Endothelial cell of umbilical vein (primary cell): ENCODE results near the gene ARMH3. TPM values are rescaled to one million over a fixed set of nuclear protein-coding genes. Genes with fewer than 3 reads are reported as not detected.
"Not testable (repeated sequence)": the region's sequence is repeated elsewhere in the genome, so short reads cannot be mapped to it uniquely, and the experiment has no call there.

Experiments used
- BruUV-seq: library from RNA; stranded (reverse); fragments of 400-500 nt; replicated peaks from 2 replicates; lab custom pipeline; 2021; lab: Mats Ljungman, UMichigan
- CTCF ChIA-PET: fragments of 300-600, 350-600 bp; sonication (Branson Sonifier 250); formaldehyde crosslinking; loops from one replicate; lab custom pipeline; 2021; ENCODE audit warnings: antibody characterized with exemption, inconsistent platforms; lab: Charles Lee
- POLR2A ChIA-PET: fragments of 300-600, 350-600 bp; sonication (Branson Sonifier 250); formaldehyde crosslinking; loops from one replicate; lab custom pipeline; 2021; ENCODE audit warnings: antibody characterized with exemption, inconsistent platforms; lab: Charles Lee
- DNase-seq: peaks from one replicate; pipeline ENCODE4 v3.0.0-alpha.2; 2011; ENCODE audit warnings: low read depth, low spot score
- FAIRE-seq: peaks from 2 replicates; lab custom pipeline; 2011; peaks lifted over from hg19 to GRCh38; lab: Jason Lieb, UNC
- H2AFZ ChIP-seq: 2 replicates; pipeline ENCODE4 v1.6.0; 2012; ENCODE audit warnings: low read depth, low read length, control low read depth, inconsistent platforms
- H3K27ac ChIP-seq: 2 replicates; pipeline ENCODE4 v1.5.1; 2011; ENCODE audit warnings: low read depth, mild to moderate bottlenecking, control low read depth, low read length, moderate library complexity; ENCODE audit not compliant: insufficient read depth
- H3K27me3 ChIP-seq, 2 experiments: 2 replicates each; pipeline versions ENCODE4 v1.6.0 to v1.6.1; 2011; ENCODE audit warnings: low read length in 2 of 2, mixed read lengths in 1 of 2; ENCODE audit not compliant: control insufficient read depth in 2 of 2, insufficient read depth in 2 of 2
- H3K36me3 ChIP-seq, 2 experiments: 2 replicates in 1 of 2; 3 replicates in 1 of 2; pipeline ENCODE4 v1.5.1; 2011; ENCODE audit warnings: low read length in 2 of 2, mild to moderate bottlenecking in 1 of 2, moderate library complexity in 1 of 2; ENCODE audit not compliant: control insufficient read depth in 2 of 2, insufficient read depth in 2 of 2; ENCODE audit errors: extremely low read depth in 1 of 2
- H3K4me1 ChIP-seq: 3 replicates; pipeline ENCODE4 v1.5.1; 2011; ENCODE audit warnings: mild to moderate bottlenecking, low read length; ENCODE audit not compliant: control insufficient read depth, insufficient read depth; ENCODE audit errors: extremely low read depth
- H3K4me2 ChIP-seq: 2 replicates; pipeline ENCODE4 v1.6.1; 2011; ENCODE audit warnings: low read length, control low read depth, mixed read lengths; ENCODE audit not compliant: insufficient read depth
- H3K4me3 ChIP-seq, 3 experiments: fragments of 200-600 bp in 1 of 3; sonication (generic), shearing (Covaris generic) in 1 of 3; replicated peaks in 1 of 3; 2 replicates each; pipeline ENCODE4 v1.5.1; 2011 to 2016; ENCODE audit warnings: control low read depth in 3 of 3, low read length in 3 of 3, mild to moderate bottlenecking in 2 of 3, inconsistent platforms in 1 of 3, low read depth in 1 of 3, moderate library complexity in 1 of 3; ENCODE audit not compliant: insufficient read depth in 1 of 3
- H3K79me2 ChIP-seq: 2 replicates; pipeline ENCODE4 v1.6.0; 2012; ENCODE audit warnings: low read length, inconsistent platforms; ENCODE audit not compliant: control insufficient read depth, insufficient read depth
- H3K9ac ChIP-seq: replicated peaks from 2 replicates; pipeline ENCODE3; 2011; ENCODE audit warnings: low read length, control low read depth; ENCODE audit not compliant: insufficient read depth; ENCODE audit errors: extremely low read depth
- H3K9me1 ChIP-seq: replicated peaks from 3 replicates; pipeline ENCODE4 v1.6.0; 2011; ENCODE audit warnings: mild to moderate bottlenecking, low read length; ENCODE audit not compliant: control insufficient read depth, insufficient read depth; ENCODE audit errors: extremely low read depth
- H3K9me3 ChIP-seq: replicated peaks from 2 replicates; pipeline ENCODE4 v1.5.1; 2012; ENCODE audit warnings: low read length, inconsistent platforms; ENCODE audit not compliant: control insufficient read depth, insufficient read depth
- H4K20me1 ChIP-seq: replicated peaks from 2 replicates; pipeline ENCODE3; 2011; ENCODE audit warnings: mild to moderate bottlenecking, low read length; ENCODE audit not compliant: control insufficient read depth, insufficient read depth; ENCODE audit errors: extremely low read depth
- EZH2 ChIP-seq: IDR thresholded peaks from 2 replicates; pipeline ENCODE4 v1.6.1; 2012; ENCODE audit warnings: borderline replicate concordance, low read depth, mild to moderate bottlenecking, moderate library complexity, low read length, inconsistent platforms; ENCODE audit not compliant: severe bottlenecking
- FOS ChIP-seq: IDR thresholded peaks from 2 replicates; pipeline ENCODE4 v1.6.1; 2011; ENCODE audit warnings: mild to moderate bottlenecking, low read length, moderate library complexity, borderline replicate concordance; ENCODE audit not compliant: insufficient read depth
- GATA2 ChIP-seq: IDR thresholded peaks from 2 replicates; pipeline ENCODE4 v1.7.0; 2011; ENCODE audit warnings: low read depth, mild to moderate bottlenecking, moderate library complexity, mixed read lengths, low read length; ENCODE audit not compliant: insufficient read length, insufficient read depth
- JUN ChIP-seq: IDR thresholded peaks from 2 replicates; pipeline ENCODE4 v1.6.1; 2011; ENCODE audit warnings: borderline replicate concordance, low read depth; ENCODE audit not compliant: insufficient read length, insufficient read depth
- MYC ChIP-seq: IDR thresholded peaks from one replicate; pipeline ENCODE4 v1.6.1; 2011; ENCODE audit warnings: mild to moderate bottlenecking, low read depth, low read length
- POLR2A ChIP-seq: IDR thresholded peaks from 2 replicates; pipeline ENCODE4 v1.6.1; 2012; ENCODE audit warnings: low read depth, mild to moderate bottlenecking, control low read depth, low read length
- POLR2AphosphoS5 ChIP-seq: IDR thresholded peaks from 2 replicates; pipeline ENCODE4 v1.6.1; 2012; ENCODE audit warnings: low read depth, mild to moderate bottlenecking, control low read depth, low read length, moderate library complexity; ENCODE audit not compliant: insufficient read depth
- dilution Hi-C: fragments of 300-500 bp; cut with MboI; formaldehyde crosslinking; loops from one replicate; pipeline ENCODE4 v1.15.0; 2019; ENCODE audit warnings: low sequenced_read_pairs; ENCODE audit not compliant: extremely low pct_ligation_motif_present
- intact Hi-C: fragments of 100-400 bp; cut with micrococcal nuclease; formaldehyde crosslinking; loops from one replicate; pipeline ENCODE4 v1.10.0; 2022
- polyA plus RNA-seq, 4 experiments: library from polyadenylated mRNA; depleted of rRNA in 3 of 4; stranded (reverse) in 3 of 4; unstranded in 1 of 4; fragments of >200 nt; gene quantifications; 2 replicates each; pipeline versions ENCODE4 v1.2.1 to v1.2.3, GENCODE V29; 2011 to 2012; ENCODE audit warnings: missing spikeins in 1 of 4
- total RNA-seq: library from RNA; stranded (reverse); gene quantifications from 2 replicates; pipeline ENCODE4 v1.2.3, GENCODE V29; 2021
- TF ChIP-seq, protein P1 (sequence below), 2 donors: IDR thresholded peaks; 1 replicate in 1 of 2; 2 replicates in 1 of 2; pipeline ENCODE4 v1.5.1; 2011; ENCODE audit warnings: low read length in 2 of 2, mild to moderate bottlenecking in 2 of 2, moderate library complexity in 2 of 2, control low read depth in 1 of 2, inconsistent platforms in 1 of 2, low read depth in 1 of 2; ENCODE audit not compliant: insufficient read depth in 1 of 2; ENCODE audit errors: extremely low read depth in 1 of 2
- TF ChIP-seq, protein P2 (sequence below): IDR thresholded peaks from 2 replicates; pipeline ENCODE4 v1.6.1; 2011; ENCODE audit not compliant: insufficient read depth, insufficient read length

The ARMH3 gene
- total and polyA plus RNA-seq, 2 donors (not counting 3 experiments of a cell fraction or from before 2014, with no cell fraction given): 13.1 to 17.6 TPM

GRCh38 chr10:102059987-102060386 is 4.0 kb upstream of the ARMH3 start:
- POLR2A ChIA-PET: interaction anchor here (1.1 kb wide), 1 partner anchor 468 kb away, joined by 3 read pairs; no protein-coding TSS in a partner anchor
- Histone ChIP-seq H3K36me3 (no peaks in the 10 kb centered on the region), H3K27me3 (no peaks in the 10 kb centered on the region), H3K4me2 (no peak overlapping the region), H3K9me3 (no peaks in the 10 kb centered on the region), H3K79me2 (peaks cover 5% of the 10 kb centered on the region), H2AFZ (no peak overlapping the region), H3K9me1 (no peaks in the 10 kb centered on the region), H3K4me1 (peaks cover 3% of the 10 kb centered on the region), H3K4me3 (no peak overlapping the region), H4K20me1 (no peaks in the 10 kb centered on the region), H3K27ac (no peak overlapping the region), H3K9ac (no peak overlapping the region)
- CTCF ChIA-PET: interaction anchor here (0.7 to 2.2 kb wide), 5 partner anchors 9 to 224 kb away, joined by 3 to 8 read pairs (median 3); no protein-coding TSS in a partner anchor
- dilution Hi-C loops (no loop called here), intact Hi-C loops (no loop called here)
- FAIRE-seq (no peak), DNase-seq (no peak)
- TF ChIP-seq FOS (no peak), MYC (no peak), POLR2A (no peak), POLR2AphosphoS5 (no peak), JUN (no peak), GATA2 (no peak), EZH2 (no peak)
- TF ChIP-seq, protein P1, sequence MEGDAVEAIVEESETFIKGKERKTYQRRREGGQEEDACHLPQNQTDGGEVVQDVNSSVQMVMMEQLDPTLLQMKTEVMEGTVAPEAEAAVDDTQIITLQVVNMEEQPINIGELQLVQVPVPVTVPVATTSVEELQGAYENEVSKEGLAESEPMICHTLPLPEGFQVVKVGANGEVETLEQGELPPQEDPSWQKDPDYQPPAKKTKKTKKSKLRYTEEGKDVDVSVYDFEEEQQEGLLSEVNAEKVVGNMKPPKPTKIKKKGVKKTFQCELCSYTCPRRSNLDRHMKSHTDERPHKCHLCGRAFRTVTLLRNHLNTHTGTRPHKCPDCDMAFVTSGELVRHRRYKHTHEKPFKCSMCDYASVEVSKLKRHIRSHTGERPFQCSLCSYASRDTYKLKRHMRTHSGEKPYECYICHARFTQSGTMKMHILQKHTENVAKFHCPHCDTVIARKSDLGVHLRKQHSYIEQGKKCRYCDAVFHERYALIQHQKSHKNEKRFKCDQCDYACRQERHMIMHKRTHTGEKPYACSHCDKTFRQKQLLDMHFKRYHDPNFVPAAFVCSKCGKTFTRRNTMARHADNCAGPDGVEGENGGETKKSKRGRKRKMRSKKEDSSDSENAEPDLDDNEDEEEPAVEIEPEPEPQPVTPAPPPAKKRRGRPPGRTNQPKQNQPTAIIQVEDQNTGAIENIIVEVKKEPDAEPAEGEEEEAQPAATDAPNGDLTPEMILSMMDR (IDR thresholded peaks at IDR 0.05; ENCODE audit: extremely low read depth in 1 of 2, insufficient read depth in 1 of 2, low read depth in 1 of 2, low read length in 2 of 2): no peak
- TF ChIP-seq, protein P2, sequence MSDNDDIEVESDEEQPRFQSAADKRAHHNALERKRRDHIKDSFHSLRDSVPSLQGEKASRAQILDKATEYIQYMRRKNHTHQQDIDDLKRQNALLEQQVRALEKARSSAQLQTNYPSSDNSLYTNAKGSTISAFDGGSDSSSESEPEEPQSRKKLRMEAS: no peak
- BruUV-seq: no TSS peak

DNA sequence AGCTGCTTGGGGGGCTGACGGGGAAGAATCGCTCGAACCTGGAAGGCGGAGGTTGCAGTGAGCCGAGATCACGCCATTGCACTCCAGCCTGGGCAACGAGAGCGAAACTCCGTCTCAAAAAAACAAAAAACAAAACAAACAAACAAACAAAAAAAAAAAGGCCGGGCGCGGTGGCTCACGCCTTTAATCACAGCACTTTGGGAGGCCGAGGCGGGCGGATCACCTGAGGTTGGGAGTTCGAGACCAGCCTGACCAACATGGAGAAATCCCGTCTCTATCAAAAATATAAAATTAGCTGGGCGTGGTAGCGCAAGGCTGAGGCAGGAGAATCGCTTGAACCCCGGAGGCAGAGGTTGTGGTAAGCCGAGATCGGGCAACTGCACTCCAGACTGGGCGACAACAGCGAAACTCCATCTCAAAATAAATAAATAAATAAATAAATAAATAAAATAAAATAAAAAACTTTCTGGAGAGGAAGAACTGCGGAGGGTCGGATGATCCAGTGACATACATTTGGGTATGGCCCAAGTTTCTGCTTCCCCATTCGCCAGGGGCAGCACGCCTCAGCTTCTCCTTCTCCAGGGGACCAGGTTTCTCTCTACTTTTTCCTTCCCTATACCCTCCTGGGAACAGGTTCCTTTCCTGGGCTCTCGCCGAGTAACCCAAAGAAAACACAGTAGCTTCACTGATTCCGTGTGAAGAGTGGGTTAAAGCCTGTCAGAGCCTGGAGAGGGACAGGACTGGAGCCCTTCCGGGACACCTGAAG is 909 bp downstream of the ARMH3 start:
- Histone ChIP-seq H3K27ac (peak overlapping the region; percentile 29), H3K9ac (peak overlapping the region; percentile 74), H3K4me3 (peak overlapping the region; percentile 30 to 90 (median 71)), H3K79me2 (peaks cover 15% of the 10 kb centered on the region), H3K4me2 (peak overlapping the region; percentile 96), H2AFZ (peak overlapping the region; percentile 59)
- H3K4me1 ChIP-seq, intact Hi-C loops, H3K9me1 ChIP-seq, dilution Hi-C loops, H3K36me3 ChIP-seq, H4K20me1 ChIP-seq, DNase-seq, H3K9me3 ChIP-seq, H3K27me3 ChIP-seq: not testable (repeated sequence)
- BruUV-seq: TSS peak; percentile 45
- ChIA-PET POLR2A (interaction anchor here (0.6 kb wide), 1 partner anchor 80 kb away, joined by 3 read pairs; no protein-coding TSS in a partner anchor), CTCF (interaction anchor here (0.8 to 2.9 kb wide), 6 partner anchors 10 to 237 kb away, joined by 3 to 11 read pairs (median 5); partner anchors contain the start of gene OGA)
- peak; percentile 53 for FAIRE-seq
